ENCODE measurements around the gene TCAP.

The TCAP gene

DNA sequence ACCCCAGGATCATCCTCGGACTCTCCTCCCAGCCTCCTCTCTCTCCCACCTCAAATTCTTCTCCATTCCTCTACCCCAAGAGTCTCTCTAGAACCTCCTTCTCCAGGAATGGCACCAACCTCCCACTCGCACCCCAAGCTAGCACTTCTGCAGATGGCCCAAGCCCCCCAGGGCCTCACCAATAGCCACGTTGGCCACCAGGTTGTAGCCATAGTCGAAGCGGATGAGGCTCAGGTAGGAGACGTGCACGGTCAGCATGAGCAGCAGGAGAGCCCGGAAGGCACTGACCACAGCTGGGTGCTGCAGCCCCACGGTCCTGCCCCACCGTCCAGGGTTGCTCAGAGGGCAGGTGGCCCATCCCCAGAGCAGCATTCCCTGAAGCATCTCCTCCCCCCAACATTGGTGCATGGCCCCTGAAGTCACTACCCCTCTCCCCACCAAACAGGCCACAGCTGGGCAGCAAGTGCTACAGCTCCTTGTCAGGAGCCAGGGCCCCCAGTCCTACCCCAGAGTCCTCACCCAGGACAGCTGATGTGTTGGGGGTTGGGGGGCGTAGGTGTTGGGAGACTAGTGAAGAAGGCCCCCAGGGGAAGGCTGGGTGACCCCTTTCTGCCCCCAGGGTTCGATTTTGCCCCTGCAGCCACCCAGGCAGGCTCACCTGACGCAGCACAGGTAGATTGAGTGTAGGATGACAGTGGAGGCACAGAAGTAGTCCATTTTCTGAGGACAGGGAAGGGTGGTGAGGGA lies 8.4 kb downstream of the TCAP start:
- no peak overlapping the region for H3K4me3 ChIP-seq (ENCODE audit: low read depth, low read length)
- TF ChIP-seq CTCF (IDR thresholded peaks at IDR 0.05; ENCODE audit: borderline replicate concordance, insufficient read depth, low read depth, low read length) = no peak

GRCh38 chr17:39674179-39674578 lies 9.0 kb downstream of the TCAP start:
- no peak for TF ChIP-seq CTCF (IDR thresholded peaks at IDR 0.05; ENCODE audit: borderline replicate concordance, insufficient read depth, low read depth, low read length)

GRCh38 chr17:39674702-39675389 lies 9.7 kb downstream of the TCAP start:
- H3K4me3 ChIP-seq (ENCODE audit: low read depth, low read length) = no peak overlapping the region
- no peak for TF ChIP-seq CTCF (IDR thresholded peaks at IDR 0.05; ENCODE audit: borderline replicate concordance, insufficient read depth, low read depth, low read length)

More at GRCh38 chr17:39674179-39674578, 9.0 kb downstream of the TCAP start:
- H3K4me3 ChIP-seq (ENCODE audit: low read depth, low read length) = no peak overlapping the region

DNA sequence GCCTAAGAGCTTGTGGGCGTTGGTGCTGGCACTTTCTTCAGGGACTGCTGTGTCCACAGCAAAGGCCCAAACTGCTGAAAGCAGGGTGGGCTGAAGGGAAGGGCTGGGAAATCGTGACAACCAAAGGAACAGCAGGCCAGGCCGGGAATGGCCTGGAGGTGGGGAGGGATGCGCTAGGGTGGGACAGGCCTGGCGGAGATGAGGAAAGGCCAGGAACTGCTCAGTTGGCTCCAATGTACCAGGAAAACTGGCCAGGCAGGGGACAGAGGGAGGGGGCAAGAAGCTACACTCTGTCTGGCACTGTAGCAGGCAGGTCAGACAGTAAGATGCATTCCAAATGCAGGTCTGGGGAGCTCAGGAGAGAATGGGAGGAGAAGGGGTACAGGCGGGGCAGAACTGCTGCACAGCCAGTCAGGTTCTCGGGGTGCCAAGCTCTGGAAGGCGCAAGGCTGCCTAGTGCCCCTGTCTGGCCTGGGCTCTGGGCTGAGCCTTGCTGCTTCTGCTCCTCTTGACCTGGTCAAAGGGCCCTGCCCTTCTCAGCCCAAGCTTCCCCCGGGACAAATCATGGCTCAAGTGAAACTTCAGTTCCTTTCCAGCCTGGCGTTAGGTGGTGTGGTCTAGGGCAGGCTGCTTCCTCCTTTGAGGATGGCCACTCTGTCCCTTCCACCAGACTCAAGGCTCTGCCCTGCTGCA lies 10.4 kb downstream of the TCAP start:
- no peak overlapping the region for H3K4me3 ChIP-seq (ENCODE audit: low read depth, low read length)
- TF ChIP-seq CTCF (IDR thresholded peaks at IDR 0.05; ENCODE audit: borderline replicate concordance, insufficient read depth, low read depth, low read length) = no peak

DNA sequence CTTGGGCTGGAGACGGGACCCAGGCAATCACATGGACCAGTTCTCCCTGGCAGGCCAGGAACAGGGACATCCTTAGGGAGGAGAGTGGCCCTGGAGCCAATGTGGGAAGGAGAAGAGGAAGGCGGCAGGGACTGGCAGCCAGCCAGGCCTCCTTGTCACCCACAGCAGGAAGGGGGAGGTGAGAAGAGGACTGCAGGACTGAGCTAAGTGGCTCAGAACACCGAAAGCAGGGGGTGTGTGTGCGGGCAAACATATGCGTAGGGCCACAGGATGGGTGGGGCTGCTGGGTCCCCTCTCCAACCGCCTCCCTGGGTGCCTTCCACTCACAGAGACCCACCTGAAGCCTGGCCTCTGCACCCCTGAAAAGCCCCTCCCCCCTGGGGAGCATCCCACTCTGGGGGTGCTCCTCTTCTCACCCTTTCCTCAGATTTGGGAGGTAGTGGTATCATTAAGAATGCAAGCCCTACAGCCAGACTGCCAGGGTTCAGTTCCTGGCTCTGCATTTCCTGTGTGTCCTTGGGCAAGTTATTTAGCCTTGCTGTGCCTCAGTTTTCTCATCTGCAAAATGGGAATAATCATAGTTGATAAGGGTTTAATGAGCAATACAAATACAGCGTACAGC lies 11.2 kb downstream of the TCAP start:
- TF ChIP-seq CTCF (IDR thresholded peaks at IDR 0.05; ENCODE audit: borderline replicate concordance, insufficient read depth, low read depth, low read length) = no peak

DNA sequence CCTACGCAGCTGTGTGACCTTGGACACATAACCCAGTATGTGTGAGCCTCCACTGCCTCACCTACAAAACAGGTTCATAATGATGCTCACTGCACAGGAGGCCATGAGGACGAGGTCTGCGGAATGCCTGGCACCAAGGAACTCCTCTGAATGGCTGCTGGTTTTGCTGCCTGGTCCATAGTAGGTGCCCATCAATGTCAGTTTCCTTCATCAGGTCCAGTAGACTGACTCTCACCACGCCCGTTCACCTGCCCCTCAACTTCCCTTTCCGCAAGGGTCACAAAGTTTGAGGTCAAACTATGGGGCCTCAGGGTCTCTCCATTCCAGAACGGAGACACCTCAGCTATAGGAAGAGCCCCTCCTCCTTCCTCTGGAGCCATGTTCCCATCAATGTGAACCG lies 11.9 kb downstream of the TCAP start:
- TF ChIP-seq CTCF (IDR thresholded peaks at IDR 0.05; ENCODE audit: borderline replicate concordance, insufficient read depth, low read depth, low read length) = no peak
- H3K4me3 ChIP-seq (ENCODE audit: low read depth, low read length) = no peak overlapping the region

More for the DNA sequence above, 11.2 kb downstream of the TCAP start:
- H3K4me3 ChIP-seq (ENCODE audit: low read depth, low read length) = no peak overlapping the region
